ENCODE results near the gene OSM.

The OSM gene

DNA sequence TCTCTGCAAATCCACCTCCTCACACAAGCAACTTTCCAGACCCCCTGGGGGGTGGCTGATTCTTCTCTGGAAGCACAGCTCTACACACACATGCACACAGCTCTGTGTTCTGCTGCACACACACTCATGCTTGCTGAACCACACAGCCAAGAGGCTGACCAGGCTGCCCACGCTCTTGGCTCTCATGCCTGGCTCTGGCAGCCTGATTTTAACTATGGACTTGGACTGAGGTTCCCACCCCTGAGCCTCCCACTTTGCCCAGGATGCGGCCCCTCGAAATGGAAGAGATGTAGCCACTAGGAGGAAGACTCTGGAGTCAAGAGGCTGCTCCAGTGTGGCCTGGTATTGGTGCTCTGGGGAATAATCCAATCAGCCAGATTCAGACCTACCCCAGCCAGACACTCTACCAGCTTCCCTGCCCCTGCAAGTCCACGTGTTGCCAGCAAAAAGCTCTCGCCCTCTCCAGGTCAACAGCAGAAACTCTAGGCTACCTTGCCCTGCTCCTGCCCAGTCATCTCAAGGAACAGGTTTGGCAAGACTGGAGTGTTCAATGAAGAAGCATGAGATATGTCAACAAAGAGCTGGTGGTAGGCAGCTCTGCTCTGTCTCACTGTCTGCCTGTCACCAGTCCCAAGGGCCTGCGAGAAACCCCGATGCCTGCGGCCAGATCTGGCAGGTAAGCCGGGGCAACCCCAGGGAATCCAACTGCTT, 31.5 kb upstream of the OSM start:
- no peak for DNase-seq (ENCODE audit: low spot score)

DNA sequence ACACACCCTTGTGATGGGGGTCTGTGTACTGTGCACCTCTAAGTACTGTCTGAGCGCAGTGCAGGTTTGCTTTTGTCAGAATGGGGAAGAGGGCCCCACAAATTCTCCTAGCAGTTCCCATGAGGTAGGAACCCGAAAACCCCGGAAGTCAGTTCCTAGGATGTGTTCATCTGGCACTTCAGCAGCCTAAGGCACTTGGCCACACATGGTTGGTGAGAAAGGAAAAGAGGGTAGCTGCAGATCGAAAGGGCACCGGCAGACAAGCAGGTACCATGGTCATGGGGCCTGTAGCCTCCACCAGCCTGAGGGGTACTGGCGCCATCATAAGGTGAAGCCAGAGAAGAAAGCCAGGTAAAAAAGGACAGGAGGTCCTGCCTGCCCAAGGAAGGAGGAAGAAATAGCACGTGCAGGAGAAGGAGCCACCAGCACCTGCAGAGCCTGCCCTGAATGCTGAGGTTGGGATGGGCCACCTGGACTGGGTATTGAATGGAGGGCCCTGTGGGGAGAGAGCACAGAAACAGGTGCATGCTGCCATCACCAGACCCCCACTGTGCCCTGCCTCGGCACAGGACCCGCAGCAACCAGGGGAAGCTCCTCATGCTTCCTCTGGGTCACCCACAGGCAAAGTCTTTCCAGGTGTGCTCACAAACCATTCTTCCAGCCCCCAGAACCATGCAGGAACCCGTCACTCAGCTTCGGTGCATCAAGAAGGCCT, 30.8 kb upstream of the OSM start:
- DNase-seq (ENCODE audit: low spot score) = no peak

DNA sequence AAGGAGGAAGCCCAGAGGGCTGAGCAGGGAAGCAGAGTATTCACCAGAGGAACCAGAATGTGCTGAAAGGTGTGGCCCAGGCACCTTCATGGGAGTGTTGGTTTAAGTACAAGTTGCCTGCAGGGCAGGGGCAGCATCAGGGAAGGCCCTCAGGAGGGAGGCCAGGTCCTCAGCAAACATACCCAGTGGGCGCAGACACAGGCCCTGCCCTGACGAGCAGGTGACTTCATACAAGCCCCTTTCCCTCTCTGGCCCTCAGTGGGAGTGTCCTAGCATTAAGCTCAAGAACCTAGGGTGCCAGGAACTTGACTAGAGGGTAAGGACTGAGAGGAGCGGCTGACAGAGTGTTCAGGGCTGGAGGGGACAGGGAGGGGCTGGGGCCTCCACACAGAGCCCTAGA, 30.2 kb upstream of the OSM start:
- no peak for DNase-seq (ENCODE audit: low spot score)

DNA sequence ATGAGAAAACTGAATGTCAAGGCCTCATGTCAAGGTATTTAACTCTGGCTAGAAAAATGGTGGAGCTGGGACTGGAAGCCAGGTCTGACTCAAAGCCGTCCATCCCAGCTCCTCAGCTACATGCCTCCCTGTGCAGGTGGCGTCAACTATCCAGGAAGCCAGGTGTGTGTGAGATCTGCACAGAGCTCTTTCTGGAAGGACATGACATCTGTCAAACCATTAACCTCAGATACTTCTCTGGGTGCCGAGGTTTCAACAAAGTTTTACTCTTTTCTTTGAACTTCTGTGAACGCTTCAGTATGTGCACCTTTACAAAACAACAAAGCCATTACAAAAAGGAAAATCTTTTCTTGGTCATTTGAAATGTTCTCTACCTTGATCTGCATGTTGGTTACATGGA, 29.7 kb upstream of the OSM start:
- DNase-seq (ENCODE audit: low spot score) = no peak

DNA sequence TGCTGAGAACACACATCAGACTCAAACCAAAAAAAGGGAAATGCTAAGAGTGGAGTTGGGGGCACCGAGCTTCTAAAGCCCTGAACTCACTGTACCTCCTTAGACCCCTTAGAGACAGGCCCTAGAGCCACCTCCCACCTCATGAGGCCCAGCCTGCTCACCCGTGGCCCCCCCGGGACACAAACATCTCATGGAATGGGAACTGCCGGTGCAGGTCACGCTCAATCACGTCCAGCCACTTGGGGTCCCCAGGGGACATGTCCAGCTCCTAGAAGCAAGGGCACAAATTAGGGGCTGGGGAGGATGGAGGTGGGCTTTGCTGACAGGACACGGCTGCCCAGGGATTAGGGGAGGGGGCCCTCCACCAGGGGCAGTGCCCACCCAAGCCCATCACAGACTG, 28.9 kb upstream of the OSM start:
- no peak for DNase-seq (ENCODE audit: low spot score)

DNA sequence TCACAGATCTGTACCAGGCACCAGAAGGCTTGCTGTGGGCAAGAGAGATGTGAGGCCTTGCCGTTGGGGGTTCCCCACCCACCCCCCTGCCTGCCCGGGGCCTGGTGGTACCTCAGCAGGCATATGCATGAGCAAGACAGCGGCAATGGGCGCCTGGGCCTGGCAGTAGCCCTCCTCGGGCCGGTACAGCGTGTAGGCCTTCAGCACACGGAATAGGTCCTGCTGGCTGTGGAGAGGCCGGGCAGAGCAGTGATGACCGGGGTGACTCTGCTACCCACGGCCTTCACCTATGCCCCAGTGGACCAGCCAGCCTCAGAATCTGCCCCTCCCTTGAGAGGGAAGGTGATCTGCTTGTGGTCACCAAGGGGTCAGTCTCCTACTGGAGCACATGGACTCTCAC, 28.2 kb upstream of the OSM start:
- DNase-seq (ENCODE audit: low spot score) = no peak

DNA sequence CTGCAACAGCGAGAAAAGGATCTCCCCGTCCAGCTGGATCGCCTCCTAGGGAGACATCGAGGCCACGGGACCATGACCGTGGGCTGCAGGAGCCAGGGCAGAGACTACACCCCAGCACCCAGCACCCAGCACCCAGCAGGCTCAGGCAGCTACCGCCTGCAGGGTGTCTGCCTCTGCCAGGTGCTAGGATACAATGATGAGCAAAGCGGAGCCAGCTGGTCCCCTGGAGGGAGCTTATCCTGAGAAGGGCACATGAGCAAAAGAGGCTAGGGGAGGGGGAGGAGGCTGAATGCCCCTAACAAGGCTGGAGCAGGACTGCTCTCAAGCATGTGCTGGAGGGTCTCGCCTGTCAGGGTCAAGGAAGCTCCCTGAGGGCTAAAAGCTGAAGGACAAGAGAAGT, 27.4 kb upstream of the OSM start:
- DNase-seq (ENCODE audit: low spot score) = no peak

DNA sequence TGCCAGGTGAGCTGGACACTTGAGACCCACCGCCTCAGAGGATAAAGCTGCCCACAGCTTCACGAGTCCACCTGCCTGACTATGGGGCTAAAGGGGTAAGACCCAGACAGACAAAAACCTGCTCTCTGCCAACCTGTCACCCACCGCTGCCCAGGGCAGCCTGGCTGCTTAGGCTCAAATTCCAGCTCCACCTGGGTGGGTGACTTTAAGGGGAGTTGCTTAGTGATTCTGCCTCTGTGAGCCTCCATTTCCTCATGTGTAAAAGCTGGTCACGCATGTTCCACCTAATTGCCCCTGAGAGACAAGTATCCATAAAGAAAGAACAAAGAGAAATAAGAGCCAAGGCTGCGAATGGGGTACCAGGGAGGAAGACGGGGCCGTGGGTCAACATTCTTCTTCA, 26.4 kb upstream of the OSM start:
- no peak for DNase-seq (ENCODE audit: low spot score)

DNA sequence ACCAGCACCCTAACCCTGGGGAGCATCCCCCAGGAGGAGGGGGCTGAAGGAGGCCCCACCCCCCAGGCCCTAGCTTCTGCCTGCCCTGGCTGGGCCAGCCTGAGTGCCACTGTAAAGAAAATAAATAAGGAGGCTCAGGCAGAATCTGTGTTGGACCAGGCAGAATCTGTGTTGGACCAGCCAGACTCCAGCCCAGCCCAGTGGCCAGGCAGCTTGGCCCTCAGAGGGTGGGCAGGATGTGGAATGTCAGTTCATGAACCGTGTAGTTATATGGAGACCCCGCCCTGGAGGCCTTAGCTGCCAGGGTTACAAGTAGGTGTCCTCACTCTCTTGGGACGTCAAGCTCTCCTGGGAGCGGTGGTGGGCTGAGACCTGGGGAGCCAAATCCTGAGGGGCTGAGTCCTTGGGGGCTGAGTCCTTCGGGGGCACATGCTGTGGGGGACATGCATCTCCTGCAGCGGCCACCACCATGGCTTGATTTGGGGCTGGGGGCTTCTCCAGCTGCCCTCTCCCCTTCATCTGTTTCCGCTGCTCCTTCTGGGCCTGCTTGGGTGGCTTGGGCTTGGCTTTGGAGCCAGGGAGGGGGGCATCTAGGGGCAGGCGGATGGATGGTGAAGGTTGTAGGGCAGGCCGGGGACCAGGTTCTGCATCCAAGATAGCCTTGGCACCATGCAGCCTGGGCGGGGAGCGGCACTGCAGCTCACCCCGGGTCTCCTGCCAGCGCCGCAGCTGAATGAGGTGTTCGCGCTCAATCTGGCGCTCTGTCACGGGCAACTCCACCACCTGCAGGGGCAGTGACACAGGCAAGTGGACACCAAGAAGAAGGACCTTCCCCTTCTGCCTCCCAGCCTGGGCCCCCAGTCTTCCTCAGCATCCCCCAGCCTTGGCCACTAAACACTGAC, 25.7 kb upstream of the OSM start:
- no peak for DNase-seq (ENCODE audit: low spot score)

DNA sequence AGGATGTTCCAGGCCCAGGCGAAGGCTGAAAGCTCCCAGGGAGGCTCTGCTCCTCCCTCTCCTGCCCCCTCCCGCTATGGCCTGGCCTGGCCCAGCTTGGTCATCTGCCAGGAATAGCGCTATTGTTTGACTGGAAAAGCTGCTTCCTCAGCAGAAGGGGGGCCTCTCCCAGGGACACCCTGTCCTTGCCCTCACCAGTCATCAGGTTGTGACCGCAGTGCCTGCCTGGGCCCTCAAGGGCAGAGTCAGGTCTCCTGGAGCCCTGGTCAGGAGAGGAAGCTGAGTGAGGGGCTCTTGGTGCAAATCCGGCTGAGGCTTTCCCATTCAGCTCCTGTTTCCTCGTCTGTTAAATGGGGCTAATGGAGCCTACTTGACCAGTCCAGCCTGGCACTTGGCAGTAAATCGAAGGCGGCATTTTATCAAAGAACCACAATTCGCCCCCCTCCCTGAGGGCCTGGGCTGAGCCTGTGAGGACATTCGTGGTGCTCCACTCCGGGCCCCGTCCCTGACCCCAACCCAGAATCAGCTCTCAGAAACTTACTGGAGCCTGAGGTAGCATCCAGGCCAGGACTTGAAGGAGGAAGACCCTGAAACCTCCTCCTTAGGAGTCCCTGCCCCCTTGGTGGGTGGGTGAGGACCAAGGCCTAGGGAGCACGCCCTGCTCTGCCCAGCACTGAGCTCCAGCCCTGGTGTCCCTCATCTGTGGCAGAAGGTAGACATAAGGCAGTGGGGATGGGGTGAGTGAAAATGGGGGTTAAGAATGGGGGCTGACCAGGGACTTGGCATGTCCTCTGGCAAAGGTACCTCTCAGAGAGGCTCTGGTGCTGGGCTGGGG, 24.6 kb upstream of the OSM start:
- DNase-seq (ENCODE audit: low spot score) = no peak

DNA sequence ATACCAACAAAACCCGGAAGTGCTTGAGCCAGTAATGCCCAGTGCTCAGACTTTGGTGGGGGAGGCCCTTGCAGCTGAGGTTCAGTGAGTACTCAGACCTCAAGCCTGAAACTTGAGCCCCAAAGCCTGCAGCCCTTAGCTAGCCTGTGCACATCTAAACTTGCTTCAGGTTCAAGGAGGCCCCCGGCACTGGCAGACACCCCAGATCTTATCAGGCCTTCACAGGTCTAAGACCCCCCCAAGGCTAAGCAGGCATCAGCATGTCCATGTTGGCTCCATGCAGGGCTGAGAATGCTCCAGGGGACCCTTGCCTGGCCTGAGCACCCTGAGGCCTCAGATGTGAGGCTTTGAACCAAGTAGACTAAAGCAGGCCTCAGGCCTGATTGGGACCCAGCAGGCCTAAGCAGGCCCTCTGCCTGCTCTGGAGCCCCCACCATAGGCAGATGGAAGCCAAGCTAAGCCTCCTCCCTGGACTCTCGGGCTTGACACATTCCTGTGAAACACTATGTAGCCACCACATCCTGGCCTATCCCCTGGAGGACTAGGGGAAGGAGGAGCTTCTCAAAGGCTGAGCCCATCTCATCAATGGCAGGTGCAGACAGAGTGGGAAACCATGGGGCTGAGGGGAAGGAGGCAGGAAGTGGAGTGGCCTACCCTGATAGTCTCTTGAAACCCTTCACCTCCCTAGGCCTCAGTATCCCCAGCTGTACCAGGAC, 23.8 kb upstream of the OSM start:
- peak; percentile 30 for DNase-seq (ENCODE audit: low spot score)

DNA sequence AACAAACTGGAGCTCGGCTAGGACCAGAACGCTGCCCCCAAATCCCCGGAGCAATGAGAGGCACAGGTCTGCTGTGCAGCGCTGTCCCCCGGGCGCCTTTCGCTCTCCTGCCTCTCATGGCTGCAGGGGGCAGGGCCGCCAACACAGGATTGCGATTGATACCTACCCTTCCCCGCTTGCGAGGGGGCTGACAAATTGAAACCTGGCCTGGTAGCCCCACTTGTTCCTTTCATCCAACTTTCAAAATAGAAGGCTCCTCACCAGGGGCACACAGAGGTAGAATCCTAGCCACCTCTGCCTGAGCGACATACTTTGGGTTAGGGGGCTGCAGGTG, 23.3 kb upstream of the OSM start:
- DNase-seq (ENCODE audit: low spot score) = no peak

DNA sequence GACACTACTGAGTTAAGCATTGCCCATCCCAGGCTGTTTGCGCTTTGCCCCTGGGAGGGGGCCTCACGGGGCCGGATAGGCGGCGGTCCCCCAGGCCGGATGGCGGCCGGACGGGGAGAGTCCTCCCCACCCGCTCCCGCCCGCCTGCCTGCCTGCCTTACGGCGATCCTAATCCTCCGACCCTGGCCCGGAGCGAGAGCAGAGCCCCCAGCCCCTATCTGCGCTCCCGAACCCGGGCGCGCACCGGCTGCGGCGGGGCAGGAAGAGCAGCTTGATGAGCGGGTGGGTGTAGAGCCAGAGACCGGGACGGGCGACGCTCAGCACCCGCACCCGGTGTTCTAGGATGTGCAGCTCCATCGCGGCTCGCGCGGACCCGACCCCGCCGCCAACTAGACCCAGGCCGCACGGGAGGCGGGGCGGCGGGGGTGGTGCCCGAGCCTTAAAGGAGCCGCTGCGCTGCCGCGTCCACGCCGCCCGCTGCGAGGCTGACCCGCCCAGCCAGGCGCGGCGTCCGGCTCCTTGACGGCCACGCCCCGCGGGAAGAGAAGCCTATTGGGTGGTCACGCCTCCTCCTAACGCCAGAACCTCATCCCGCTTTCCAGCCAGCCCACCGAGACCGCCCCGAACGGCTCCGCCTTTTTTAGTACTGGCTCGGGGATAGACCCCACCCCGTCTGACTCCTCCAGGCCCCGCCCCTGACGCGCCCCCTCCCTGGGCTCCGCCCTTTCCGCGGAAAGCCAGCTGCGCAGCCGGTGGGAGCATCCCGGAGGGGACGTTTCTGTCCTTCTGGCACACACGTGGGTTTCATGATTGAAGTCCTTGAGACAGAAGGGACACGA, 22.7 kb upstream of the OSM start, which contains the start of gene CASTOR1:
CASTOR1 (minus strand) TSS at position 365 of the 839 bp plus-strand sequence; CDS start at position 357, 8 bp downstream.
- peak; percentile 95 for DNase-seq (ENCODE audit: low spot score)

DNA sequence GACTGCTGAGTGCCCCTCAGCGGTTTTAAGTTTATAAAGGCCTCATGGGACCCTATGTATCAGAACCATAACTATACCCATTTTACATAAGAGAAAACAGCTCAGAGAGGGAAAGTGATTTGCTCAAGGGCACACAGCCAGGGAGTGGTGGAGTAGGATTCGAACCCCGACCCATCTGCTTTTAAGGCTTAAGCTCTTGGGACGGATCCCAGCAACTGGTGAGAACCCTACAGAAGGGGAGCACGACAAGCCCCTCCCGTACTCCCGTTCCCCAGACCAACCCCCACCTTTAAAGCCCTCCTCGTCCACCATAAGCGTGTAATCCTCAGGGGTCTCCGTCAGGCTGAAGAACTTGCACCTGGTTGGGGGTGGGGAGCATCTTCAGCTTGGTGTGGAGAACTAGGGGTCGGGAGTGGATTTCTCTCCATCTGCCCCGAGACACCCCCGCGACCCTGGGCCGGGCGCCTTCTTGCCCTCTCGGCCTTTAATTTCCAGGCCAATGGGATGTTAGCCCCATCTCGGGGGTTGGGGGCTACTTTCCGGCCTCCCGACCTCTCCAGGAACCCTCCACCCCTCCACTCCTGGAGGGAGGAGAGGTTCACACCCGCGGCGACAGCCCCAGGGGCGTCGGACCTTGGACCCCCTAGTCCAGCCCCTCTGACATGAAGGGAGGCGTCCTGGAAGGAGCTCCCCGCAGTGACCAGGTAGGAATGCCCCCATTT, 21.9 kb upstream of the OSM start:
- no peak for DNase-seq (ENCODE audit: low spot score)

DNA sequence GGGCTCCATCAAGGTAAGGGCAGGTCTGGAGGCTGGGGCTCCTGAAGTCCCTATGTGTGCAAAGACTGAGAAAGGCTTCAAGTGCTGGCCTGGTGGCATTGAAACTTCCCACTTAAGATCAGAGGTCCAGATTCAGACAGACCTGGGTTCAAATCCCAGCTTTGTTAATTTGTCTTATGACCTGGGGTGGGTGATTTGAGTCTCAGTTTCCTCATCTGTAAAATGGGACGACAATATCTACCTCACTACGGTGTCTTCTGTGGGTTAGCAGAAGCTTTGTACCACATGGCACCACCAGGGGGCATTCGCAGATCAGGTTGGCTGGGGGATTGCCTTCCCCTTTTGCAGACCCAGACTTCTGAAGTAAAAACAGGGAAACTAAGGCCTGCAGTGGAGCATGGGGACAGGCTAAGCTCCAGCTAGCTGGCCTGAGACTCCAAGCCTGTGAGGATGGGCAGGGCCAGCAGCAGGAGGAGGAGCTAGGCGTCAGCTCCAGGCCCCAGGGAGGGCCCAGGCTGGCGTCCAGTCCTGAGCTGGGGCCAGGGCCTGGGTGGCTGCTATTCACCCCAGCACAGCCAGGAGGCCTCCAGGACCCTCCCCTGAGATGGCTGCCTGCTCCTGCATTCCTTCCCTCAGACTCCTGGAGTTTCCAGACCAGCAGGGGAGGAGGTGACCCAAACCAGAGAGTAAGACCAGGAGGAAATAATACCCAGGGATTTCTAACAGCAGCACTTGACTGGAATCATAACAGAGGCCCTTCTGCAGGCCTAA, 21.2 kb upstream of the OSM start:
- DNase-seq (ENCODE audit: low spot score) = peak; percentile 84

DNA sequence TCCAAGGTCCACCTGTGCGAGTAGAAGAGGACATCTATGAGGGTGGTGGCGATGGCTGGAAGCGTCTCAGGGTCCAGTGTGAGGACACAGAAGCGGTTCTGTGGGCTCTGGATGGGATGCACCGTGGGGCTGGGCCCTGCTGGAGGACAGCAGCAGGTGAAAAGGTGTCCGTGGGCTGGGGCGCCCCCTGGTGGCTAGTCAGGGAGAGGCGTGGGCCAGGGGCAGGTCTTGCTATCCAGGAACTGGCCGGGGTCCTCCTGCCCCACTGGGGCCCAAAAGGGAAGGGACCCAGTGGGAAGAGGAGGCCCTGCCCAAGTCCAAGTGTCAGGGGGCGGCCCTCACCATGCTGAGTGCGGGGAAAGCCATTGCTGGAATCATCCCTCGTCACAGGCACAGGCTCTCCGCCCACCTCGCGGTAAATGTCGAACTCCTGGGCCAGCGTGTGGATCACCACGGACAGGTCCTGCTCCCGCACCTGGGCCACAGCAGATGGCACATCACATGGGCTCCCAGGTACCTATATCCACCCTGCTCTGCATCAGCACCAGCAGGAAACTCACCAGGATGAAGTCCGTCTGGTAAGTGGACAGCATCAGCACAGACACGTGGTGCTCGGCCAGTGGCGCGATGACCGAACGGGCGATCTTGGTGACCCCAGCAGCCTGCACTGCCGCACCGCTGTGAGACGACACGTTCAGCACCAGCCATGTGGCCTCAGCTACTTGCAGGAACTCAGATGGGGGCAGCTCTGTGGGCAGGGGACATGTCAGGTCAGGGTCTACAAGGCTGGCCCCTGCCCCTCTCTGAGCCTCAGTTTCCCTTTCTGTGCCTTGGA, 20.4 kb upstream of the OSM start:
- DNase-seq (ENCODE audit: low spot score) = peak; percentile 80

DNA sequence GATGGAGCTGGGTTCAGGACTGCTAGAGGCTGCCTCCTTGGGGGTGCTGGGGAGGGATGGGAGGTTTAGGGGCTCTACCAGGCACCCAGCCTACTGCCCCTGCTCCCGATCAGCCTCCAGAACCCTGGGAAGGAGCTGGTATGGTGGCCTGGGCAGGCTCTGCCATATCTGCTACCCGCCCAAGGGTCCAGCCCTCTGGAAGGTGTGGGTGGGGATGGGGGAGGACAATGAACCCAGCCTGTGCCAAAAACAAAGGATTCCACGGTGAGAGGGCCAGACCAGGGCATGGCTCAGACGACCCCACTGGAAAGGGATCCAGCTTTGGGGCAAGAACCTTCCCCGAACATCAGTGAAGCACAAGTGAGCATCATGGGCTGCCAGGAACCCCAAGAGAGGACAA, 19.7 kb upstream of the OSM start:
- DNase-seq (ENCODE audit: low spot score) = no peak

DNA sequence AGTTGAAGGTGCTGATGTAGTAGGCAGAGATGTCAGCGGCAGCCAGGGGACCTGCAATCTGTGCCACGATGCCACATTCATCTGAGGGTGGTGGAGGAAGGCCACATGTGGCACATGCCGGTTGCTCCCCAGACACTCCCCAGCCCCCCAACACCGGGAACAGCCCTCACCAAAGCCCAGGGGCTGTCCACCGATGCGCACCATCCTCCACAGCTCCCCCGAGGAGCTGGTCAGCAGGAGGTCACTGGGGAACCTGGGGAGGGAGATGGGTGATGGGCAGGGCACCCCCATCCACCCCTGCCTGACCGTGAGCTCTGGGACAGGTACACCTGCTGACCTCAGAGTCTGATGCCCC, 19.2 kb upstream of the OSM start:
- DNase-seq (ENCODE audit: low spot score) = no peak

Measured in germinal center (tissue), 1 donor.